Glutamatergic neuron (in vitro differentiated cells): ENCODE measurements around the gene ADAMTSL1. TPM values are rescaled to one million over a fixed set of nuclear protein-coding genes. Genes with fewer than 3 reads are reported as not detected.

Source experiments
- DNase-seq: peaks from one replicate; pipeline ENCODE4 v3.0.0; 2022
- H3K27ac Mint-ChIP-seq: one replicate; pipeline ENCODE4 v1.8.0; 2020; ENCODE audit warnings: mild to moderate bottlenecking, mixed read lengths, inconsistent platforms; ENCODE audit not compliant: unreplicated experiment
- H3K27me3 Mint-ChIP-seq: one replicate; pipeline ENCODE4 v1.8.0; 2020; ENCODE audit warnings: mild to moderate bottlenecking, moderate library complexity, mixed read lengths, inconsistent platforms; ENCODE audit not compliant: unreplicated experiment
- H3K36me3 Mint-ChIP-seq: one replicate; pipeline ENCODE4 v1.8.0; 2020; ENCODE audit warnings: mild to moderate bottlenecking, mixed read lengths, inconsistent platforms; ENCODE audit not compliant: unreplicated experiment
- H3K4me1 Mint-ChIP-seq: one replicate; pipeline ENCODE4 v1.8.0; 2020; ENCODE audit warnings: mild to moderate bottlenecking, low read depth, mixed read lengths, inconsistent platforms; ENCODE audit not compliant: unreplicated experiment
- H3K4me3 Mint-ChIP-seq: one replicate; pipeline ENCODE4 v1.8.0; 2020; ENCODE audit warnings: mild to moderate bottlenecking, mixed read lengths, inconsistent platforms; ENCODE audit not compliant: unreplicated experiment
- H3K9me3 Mint-ChIP-seq: one replicate; pipeline ENCODE4 v1.8.0; 2020; ENCODE audit warnings: mild to moderate bottlenecking, moderate library complexity, mixed read lengths, inconsistent platforms; ENCODE audit not compliant: unreplicated experiment
- CTCF ChIP-seq: fragments of 200-600 bp; sonication (generic); IDR thresholded peaks from one replicate; pipeline ENCODE4 v1.5.0; 2021; ENCODE audit not compliant: partially characterized antibody, unreplicated experiment
- total RNA-seq: library from RNA; stranded (reverse); fragmentation: NEBNext Ultra II Directional; extraction: Animal tissue kit (Norgen Biotek cat#: 25700); gene quantifications from one replicate; pipeline ENCODE4 v1.2.1, GENCODE V29; 2021; ENCODE audit not compliant: unreplicated experiment

The ADAMTSL1 gene
- total RNA-seq, 1 donor from 2014 or later = 0.91 TPM

DNA sequence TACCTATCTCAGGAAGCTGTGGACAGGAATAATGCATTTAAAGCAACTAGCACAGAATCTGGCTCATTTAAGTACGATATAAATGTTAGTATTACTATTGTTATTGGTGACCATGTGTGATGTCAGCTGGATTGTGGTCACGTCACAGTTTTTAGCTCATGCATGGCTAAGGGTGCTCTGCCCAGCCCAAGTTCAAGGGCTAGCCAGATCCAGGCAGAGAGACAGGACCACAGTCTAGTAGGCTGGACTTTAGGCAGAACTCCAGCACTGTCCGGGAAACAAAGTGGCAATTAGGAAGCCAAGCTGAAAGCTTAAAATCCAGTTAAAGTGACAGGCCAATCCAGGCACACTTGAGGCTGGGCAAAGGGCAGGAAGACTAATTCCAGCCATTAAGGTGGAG lies 273.6 kb downstream of the ADAMTSL1 start:
- Mint-ChIP-seq H3K9me3 (no peaks in the 10 kb centered on the region), H3K27me3 (peaks cover 1% of the 10 kb centered on the region), H3K36me3 (no peaks in the 10 kb centered on the region), H3K27ac (no peak overlapping the region), H3K4me1 (no peaks in the 10 kb centered on the region), H3K4me3 (no peak overlapping the region)
- TF ChIP-seq CTCF = no peak
- no peak for DNase-seq

DNA sequence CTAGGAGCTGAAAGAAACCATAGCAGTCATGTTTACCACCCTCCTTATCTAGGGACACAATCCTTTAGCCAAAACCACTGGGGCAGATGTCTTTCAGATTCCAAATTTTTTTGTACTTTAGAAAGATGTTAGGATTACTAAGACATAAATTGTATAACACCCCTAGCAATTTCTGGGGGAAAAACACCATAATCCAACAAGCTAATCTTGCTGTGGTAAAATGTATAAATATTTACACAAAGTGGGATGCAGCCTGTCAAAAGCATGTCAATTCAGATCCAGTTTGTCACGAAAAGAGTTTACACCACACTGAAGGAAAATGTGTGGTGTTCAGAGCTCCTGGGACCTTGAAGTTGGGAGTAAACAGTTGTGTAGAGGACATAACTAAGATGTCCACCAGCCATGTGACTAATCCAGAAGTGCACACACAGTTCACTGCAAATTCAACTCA lies 274.3 kb downstream of the ADAMTSL1 start:
- no peak for TF ChIP-seq CTCF
- no peak overlapping the region for H3K4me3 Mint-ChIP-seq
- DNase-seq = no peak
- no peaks in the 10 kb centered on the region for H3K9me3 Mint-ChIP-seq
- no peak overlapping the region for H3K27ac Mint-ChIP-seq
- H3K36me3 Mint-ChIP-seq = no peaks in the 10 kb centered on the region
- no peaks in the 10 kb centered on the region for H3K4me1 Mint-ChIP-seq
- peaks cover 1% of the 10 kb centered on the region for H3K27me3 Mint-ChIP-seq

DNA sequence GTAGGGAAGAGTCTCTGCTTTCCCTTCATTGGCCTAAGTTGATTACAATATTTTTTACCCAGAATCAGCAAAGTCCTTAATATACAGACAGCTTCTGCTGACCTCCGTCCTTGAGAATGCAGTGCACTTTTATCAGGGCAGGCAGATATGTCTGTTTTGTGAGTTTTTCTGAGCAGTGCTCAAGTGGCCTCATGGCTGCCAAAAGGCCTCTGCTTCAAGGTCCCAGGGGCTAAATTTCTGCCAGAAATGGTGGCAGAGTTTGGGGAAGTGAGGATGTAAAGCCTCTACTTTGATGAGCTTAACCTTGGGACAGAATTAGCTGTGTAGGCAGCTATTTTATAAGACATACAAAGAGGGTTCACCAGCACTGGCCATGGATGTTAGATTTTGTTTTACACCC lies 275.8 kb downstream of the ADAMTSL1 start:
- H3K36me3 Mint-ChIP-seq = no peaks in the 10 kb centered on the region
- no peak overlapping the region for H3K4me3 Mint-ChIP-seq
- no peaks in the 10 kb centered on the region for H3K4me1 Mint-ChIP-seq
- H3K27ac Mint-ChIP-seq = no peak overlapping the region
- no peak for DNase-seq
- no peak for TF ChIP-seq CTCF
- H3K9me3 Mint-ChIP-seq = no peaks in the 10 kb centered on the region
- peaks cover 1% of the 10 kb centered on the region for H3K27me3 Mint-ChIP-seq

DNA sequence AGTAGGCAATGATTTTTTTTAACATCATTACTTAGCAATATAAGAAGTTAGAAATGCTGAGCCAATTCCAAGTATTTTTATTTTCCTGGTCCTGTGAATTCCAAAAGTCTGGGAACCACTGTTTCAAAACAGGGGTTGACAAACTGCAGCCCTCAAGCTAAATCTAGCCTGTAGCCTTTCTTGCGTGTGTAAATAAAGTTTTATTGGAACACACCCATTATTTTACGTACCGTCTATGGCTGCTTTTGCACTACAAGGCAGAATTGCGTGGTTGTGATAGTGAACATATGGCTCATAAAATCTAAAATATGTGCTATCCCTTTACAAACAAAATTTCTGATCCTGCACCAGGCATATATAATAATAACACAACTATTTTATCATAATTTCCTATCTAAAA lies 280.0 kb downstream of the ADAMTSL1 start:
- no peaks in the 10 kb centered on the region for H3K4me1 Mint-ChIP-seq
- no peak for TF ChIP-seq CTCF
- H3K36me3 Mint-ChIP-seq = no peaks in the 10 kb centered on the region
- H3K9me3 Mint-ChIP-seq = no peaks in the 10 kb centered on the region
- DNase-seq = no peak
- H3K4me3 Mint-ChIP-seq = no peak overlapping the region
- H3K27me3 Mint-ChIP-seq = no peaks in the 10 kb centered on the region
- no peak overlapping the region for H3K27ac Mint-ChIP-seq

- Mint-ChIP-seq H3K36me3 (no peaks in the 10 kb centered on the region), H3K4me1 (no peaks in the 10 kb centered on the region), H3K27me3 (no peaks in the 10 kb centered on the region), H3K27ac (no peak overlapping the region), H3K4me3 (no peak overlapping the region), H3K9me3 (no peaks in the 10 kb centered on the region)
- no peak for DNase-seq
- TF ChIP-seq CTCF = no peak
Observed at GRCh38 chr9:18754537-18754936, 280.6 kb downstream of the ADAMTSL1 start.
